Neural cell (in vitro differentiated cells): ENCODE measurements around the gene PDE4D. TPM values are rescaled to one million over a fixed set of nuclear protein-coding genes. Genes with fewer than 3 reads are reported as not detected.

Experiments
- H2AFZ ChIP-seq: fragments of 200-600, 300-800 bp; sonication (generic), shearing (Covaris generic); 2 replicates; pipeline ENCODE4 v1.6.0; 2014; ENCODE audit warnings: low read depth, mild to moderate bottlenecking, antibody characterized with exemption, low read length, moderate library complexity
- H3F3A ChIP-seq: fragments of 200-600 bp; shearing (Covaris generic); 2 replicates; pipeline ENCODE4 v1.6.1; 2016; ENCODE audit warnings: mild to moderate bottlenecking, moderate library complexity, mixed read lengths, antibody characterized with exemption, low read length; ENCODE audit not compliant: insufficient read depth, poor library complexity, severe bottlenecking
- H3K27ac ChIP-seq: fragments of 200-600, 300-800 bp; sonication (generic), shearing (Covaris generic); 2 replicates; pipeline ENCODE4 v1.5.1; 2014; ENCODE audit warnings: mild to moderate bottlenecking, low read length, moderate library complexity
- H3K27me3 ChIP-seq: fragments of 300-800, 200-600 bp; sonication (generic), shearing (Covaris generic); 2 replicates; pipeline ENCODE4 v1.6.0; 2014; ENCODE audit warnings: mild to moderate bottlenecking, low read depth, low read length, moderate library complexity; ENCODE audit not compliant: insufficient read depth
- H3K36me3 ChIP-seq: fragments of 300-800, 200-600 bp; sonication (generic), shearing (Covaris generic); 2 replicates; pipeline ENCODE4 v1.5.1; 2014; ENCODE audit warnings: mild to moderate bottlenecking, antibody characterized with exemption, low read length, moderate library complexity; ENCODE audit not compliant: insufficient read depth
- H3K4me2 ChIP-seq: fragments of 300-800, 200-600 bp; sonication (generic), shearing (Covaris generic); 2 replicates; pipeline ENCODE4 v1.6.0; 2014; ENCODE audit warnings: mild to moderate bottlenecking, low read length
- H3K4me3 ChIP-seq: fragments of 300-800, 200-600 bp; sonication (generic), shearing (Covaris generic); 2 replicates; pipeline ENCODE4 v1.5.1; 2014; ENCODE audit warnings: mild to moderate bottlenecking, low read length, moderate library complexity
- H3K79me2 ChIP-seq: fragments of 200-600 bp; shearing (Covaris generic); replicated peaks from 2 replicates; pipeline ENCODE4 v1.6.0; 2014; ENCODE audit warnings: mild to moderate bottlenecking, low read length, moderate library complexity; ENCODE audit not compliant: insufficient read depth
- H3K9ac ChIP-seq: fragments of 300-800, 200-600 bp; sonication (generic), shearing (Covaris generic); 2 replicates; pipeline ENCODE4 v1.6.1; 2016; ENCODE audit warnings: mild to moderate bottlenecking, low read length, mixed read lengths
- H3K9me2 ChIP-seq: fragments of 200-600 bp; shearing (Covaris generic); 2 replicates; pipeline ENCODE4 v1.6.1; 2016; ENCODE audit warnings: mild to moderate bottlenecking, low read length, mixed read lengths; ENCODE audit not compliant: insufficient read depth
- H3K9me3 ChIP-seq: fragments of 200-600, 300-800 bp; sonication (generic), shearing (Covaris generic); 2 replicates; pipeline ENCODE4 v1.6.1; 2016; ENCODE audit warnings: mild to moderate bottlenecking, mixed run types, low read length, moderate library complexity, mixed read lengths
- H4K20me1 ChIP-seq: fragments of 200-600 bp; shearing (Covaris generic); 2 replicates; pipeline ENCODE4 v1.6.1; 2016; ENCODE audit warnings: mild to moderate bottlenecking, mixed run types; ENCODE audit not compliant: insufficient read depth
- CTCF ChIP-seq: fragments of 450-650 bp; IDR thresholded peaks from 2 replicates; pipeline ENCODE4 v1.5.1; 2014; ENCODE audit warnings: antibody characterized with exemption, mild to moderate bottlenecking, moderate library complexity; ENCODE audit not compliant: poor library complexity, severe bottlenecking
- EP300 ChIP-seq: fragments of 450-650 bp; conservative IDR thresholded peaks from 2 replicates; pipeline ENCODE4 v1.6.1; 2014; ENCODE audit warnings: antibody characterized with exemption, mild to moderate bottlenecking, moderate library complexity; ENCODE audit not compliant: poor library complexity, severe bottlenecking
- EZH2 ChIP-seq: fragments of 200-600, 300-800 bp; shearing (Covaris generic), sonication (generic); IDR thresholded peaks from 2 replicates; pipeline ENCODE4 v1.6.1; 2014; ENCODE audit warnings: antibody characterized with exemption, low read length, borderline replicate concordance, mild to moderate bottlenecking; ENCODE audit not compliant: insufficient read depth, poor library complexity, severe bottlenecking
- MXI1 ChIP-seq: fragments of 450-650 bp; conservative IDR thresholded peaks from 2 replicates; pipeline ENCODE4 v1.6.1; 2014; ENCODE audit warnings: antibody characterized with exemption, mild to moderate bottlenecking; ENCODE audit not compliant: poor library complexity, severe bottlenecking
- POLR2AphosphoS5 ChIP-seq: IDR thresholded peaks from 2 replicates; pipeline ENCODE4 v1.6.1; 2012
- RAD21 ChIP-seq: fragments of 450-650 bp; conservative IDR thresholded peaks from 2 replicates; pipeline ENCODE4 v1.6.1; 2014; ENCODE audit warnings: antibody characterized with exemption, mild to moderate bottlenecking, moderate library complexity
- REST ChIP-seq: IDR thresholded peaks from 2 replicates; pipeline ENCODE4 v1.6.1; 2012; ENCODE audit warnings: borderline replicate concordance
- SMC3 ChIP-seq: fragments of 450-650 bp; conservative IDR thresholded peaks from 2 replicates; pipeline ENCODE4 v1.6.1; 2014; ENCODE audit warnings: antibody characterized with exemption, mild to moderate bottlenecking, moderate library complexity; ENCODE audit not compliant: poor library complexity
- TAF1 ChIP-seq: IDR thresholded peaks from 2 replicates; pipeline ENCODE4 v1.6.1; 2012; ENCODE audit warnings: low read depth
- polyA plus RNA-seq: library from polyadenylated mRNA; depleted of rRNA; stranded (reverse); fragments of >200 nt; gene quantifications from 2 replicates; pipeline ENCODE4 v1.2.3, GENCODE V29; 2014

PDE4D gene
- polyA plus RNA-seq, 1 donor from 2014 or later, result 42.8 TPM

GRCh38 chr5:59407967-59408366, 485.6 kb downstream of the PDE4D start:
- H3K4me3 ChIP-seq, result no peak overlapping the region
- peaks cover 8% of the 10 kb centered on the region for H3K9me3 ChIP-seq
- no peak overlapping the region for H3K27ac ChIP-seq
- TF ChIP-seq RAD21 (no peak), CTCF (no peak), SMC3 (no peak), REST (no peak), EZH2 (no peak), MXI1 (no peak), TAF1 (no peak), POLR2AphosphoS5 (no peak), EP300 (no peak)
- H4K20me1 ChIP-seq, result no peaks in the 10 kb centered on the region
- H3F3A ChIP-seq, result no peaks in the 10 kb centered on the region
- H3K27me3 ChIP-seq, result no peaks in the 10 kb centered on the region
- H3K79me2 ChIP-seq, result no peaks in the 10 kb centered on the region
- no peaks in the 10 kb centered on the region for H3K36me3 ChIP-seq
- no peak overlapping the region for H3K9ac ChIP-seq
- no peak overlapping the region for H3K4me2 ChIP-seq
- H3K9me2 ChIP-seq, result no peaks in the 10 kb centered on the region
- H2AFZ ChIP-seq, result no peak overlapping the region

- no peak overlapping the region for H3K9ac ChIP-seq
- no peaks in the 10 kb centered on the region for H3K27me3 ChIP-seq
Observed at GRCh38 chr5:59401637-59402036, 491.9 kb downstream of the PDE4D start.

More at GRCh38 chr5:59401637-59402036, 491.9 kb downstream of the PDE4D start:
- no peak overlapping the region for H2AFZ ChIP-seq
- no peak overlapping the region for H3K27ac ChIP-seq
- H3K9me2 ChIP-seq, result no peaks in the 10 kb centered on the region
- no peaks in the 10 kb centered on the region for H3F3A ChIP-seq
- no peak for TF ChIP-seq POLR2AphosphoS5
- TF ChIP-seq EZH2, result no peak
- TF ChIP-seq SMC3, result no peak
- TF ChIP-seq REST, result no peak
- TF ChIP-seq RAD21, result no peak
- no peak for TF ChIP-seq TAF1
- TF ChIP-seq EP300, result no peak
- no peak for TF ChIP-seq MXI1
- no peak for TF ChIP-seq CTCF
- no peaks in the 10 kb centered on the region for H3K79me2 ChIP-seq
- H3K4me2 ChIP-seq, result no peak overlapping the region
- no peaks in the 10 kb centered on the region for H3K36me3 ChIP-seq
- H3K4me3 ChIP-seq, result no peak overlapping the region
- H4K20me1 ChIP-seq, result no peaks in the 10 kb centered on the region
- peaks cover 4% of the 10 kb centered on the region for H3K9me3 ChIP-seq
